ENCODE data around the gene STAU1.
"Not testable (repeated sequence)": the region's sequence is repeated elsewhere in the genome, so short reads cannot be mapped to it uniquely, and the experiment has no call there.

STAU1 gene

GRCh38 chr20:49104979-49105547, 83.1 kb downstream of the STAU1 start:
- 92 to 97% methylated on average over 11 of the region's 11 CpGs for WGBS, 2 experiments
- H3K27ac ChIP-seq (ENCODE audit: insufficient read depth, low read depth, low read length, poor library complexity, severe bottlenecking); H3K4me1 ChIP-seq (ENCODE audit: control insufficient read depth, insufficient read depth, low read length); H3K36me3 ChIP-seq (ENCODE audit: control insufficient read depth, insufficient read depth, low read length); H3K27me3 ChIP-seq (ENCODE audit: control insufficient read depth, insufficient read depth, low read length, poor library complexity, severe bottlenecking); H3K9me3 ChIP-seq (ENCODE audit: control insufficient read depth, low read length); H3K4me3 ChIP-seq (ENCODE audit: insufficient read depth, low read depth, low read length): not testable (repeated sequence)

- Histone ChIP-seq H3K36me3 (ENCODE audit: control insufficient read depth, insufficient read depth, low read length) (peaks cover 7% of the 10 kb centered on the region), H3K27me3 (ENCODE audit: control insufficient read depth, insufficient read depth, low read length, poor library complexity, severe bottlenecking) (no peaks in the 10 kb centered on the region), H3K27ac (ENCODE audit: insufficient read depth, low read depth, low read length, poor library complexity, severe bottlenecking) (peak overlapping the region; percentile 38), H3K4me1 (ENCODE audit: control insufficient read depth, insufficient read depth, low read length) (no peaks in the 10 kb centered on the region), H3K9me3 (ENCODE audit: control insufficient read depth, low read length) (no peaks in the 10 kb centered on the region), H3K4me3 (ENCODE audit: insufficient read depth, low read depth, low read length) (no peak overlapping the region)
- WGBS, 2 experiments = 85 to 89% methylated on average over 3 of the region's 3 CpGs
Measured at GRCh38 chr20:49104365-49104648, 83.8 kb downstream of the STAU1 start.

GRCh38 chr20:49103647-49104364, 84.3 kb downstream of the STAU1 start:
- Histone ChIP-seq H3K27me3 (ENCODE audit: control insufficient read depth, insufficient read depth, low read length, poor library complexity, severe bottlenecking) (no peaks in the 10 kb centered on the region), H3K4me1 (ENCODE audit: control insufficient read depth, insufficient read depth, low read length) (no peaks in the 10 kb centered on the region), H3K4me3 (ENCODE audit: insufficient read depth, low read depth, low read length) (no peak overlapping the region), H3K27ac (ENCODE audit: insufficient read depth, low read depth, low read length, poor library complexity, severe bottlenecking) (peak overlapping the region; percentile 38), H3K36me3 (ENCODE audit: control insufficient read depth, insufficient read depth, low read length) (peaks cover 11% of the 10 kb centered on the region), H3K9me3 (ENCODE audit: control insufficient read depth, low read length) (no peaks in the 10 kb centered on the region)
- 95 to 97% methylated on average over 7 of the region's 7 CpGs for WGBS, 2 experiments

- no peak overlapping the region for H3K27ac ChIP-seq (ENCODE audit: insufficient read depth, low read depth, low read length, poor library complexity, severe bottlenecking)
- H3K36me3 ChIP-seq (ENCODE audit: control insufficient read depth, insufficient read depth, low read length) = peaks cover 14% of the 10 kb centered on the region
- H3K4me3 ChIP-seq (ENCODE audit: insufficient read depth, low read depth, low read length) = no peak overlapping the region
- no peaks in the 10 kb centered on the region for H3K4me1 ChIP-seq (ENCODE audit: control insufficient read depth, insufficient read depth, low read length)
- WGBS, 2 experiments = 94 to 99% methylated on average over 4 of the region's 4 CpGs
- no peaks in the 10 kb centered on the region for H3K27me3 ChIP-seq (ENCODE audit: control insufficient read depth, insufficient read depth, low read length, poor library complexity, severe bottlenecking)
- H3K9me3 ChIP-seq (ENCODE audit: control insufficient read depth, low read length) = no peaks in the 10 kb centered on the region
Measured at GRCh38 chr20:49103019-49103418, 85.1 kb downstream of the STAU1 start.

- Histone ChIP-seq H3K9me3 (ENCODE audit: control insufficient read depth, low read length) (no peaks in the 10 kb centered on the region), H3K4me3 (ENCODE audit: insufficient read depth, low read depth, low read length) (no peak overlapping the region), H3K27ac (ENCODE audit: insufficient read depth, low read depth, low read length, poor library complexity, severe bottlenecking) (no peak overlapping the region), H3K4me1 (ENCODE audit: control insufficient read depth, insufficient read depth, low read length) (no peaks in the 10 kb centered on the region), H3K27me3 (ENCODE audit: control insufficient read depth, insufficient read depth, low read length, poor library complexity, severe bottlenecking) (no peaks in the 10 kb centered on the region), H3K36me3 (ENCODE audit: control insufficient read depth, insufficient read depth, low read length) (peaks cover 30% of the 10 kb centered on the region)
- WGBS, 2 experiments = 94 to 100% methylated on average over 3 to 4 of the region's 4 CpGs
Measured at GRCh38 chr20:49100972-49101371, 87.2 kb downstream of the STAU1 start.

GRCh38 chr20:49100292-49100691, 87.8 kb downstream of the STAU1 start:
- H3K36me3 ChIP-seq (ENCODE audit: control insufficient read depth, insufficient read depth, low read length) = peaks cover 37% of the 10 kb centered on the region
- H3K9me3 ChIP-seq (ENCODE audit: control insufficient read depth, low read length); H3K4me3 ChIP-seq (ENCODE audit: insufficient read depth, low read depth, low read length); H3K27me3 ChIP-seq (ENCODE audit: control insufficient read depth, insufficient read depth, low read length, poor library complexity, severe bottlenecking); H3K27ac ChIP-seq (ENCODE audit: insufficient read depth, low read depth, low read length, poor library complexity, severe bottlenecking); H3K4me1 ChIP-seq (ENCODE audit: control insufficient read depth, insufficient read depth, low read length): not testable (repeated sequence)
- 93 to 94% methylated on average over 4 to 5 of the region's 5 CpGs for WGBS, 2 experiments

- 95 to 98% methylated on average over 3 of the region's 3 CpGs for WGBS, 2 experiments
Measured at GRCh38 chr20:49099011-49099410, 89.1 kb downstream of the STAU1 start.

GRCh38 chr20:49098136-49098535, 90.0 kb downstream of the STAU1 start:
- Histone ChIP-seq H3K27me3 (ENCODE audit: control insufficient read depth, insufficient read depth, low read length, poor library complexity, severe bottlenecking) (no peaks in the 10 kb centered on the region), H3K9me3 (ENCODE audit: control insufficient read depth, low read length) (no peaks in the 10 kb centered on the region), H3K4me1 (ENCODE audit: control insufficient read depth, insufficient read depth, low read length) (no peaks in the 10 kb centered on the region), H3K36me3 (ENCODE audit: control insufficient read depth, insufficient read depth, low read length) (peaks cover 45% of the 10 kb centered on the region), H3K4me3 (ENCODE audit: insufficient read depth, low read depth, low read length) (no peak overlapping the region), H3K27ac (ENCODE audit: insufficient read depth, low read depth, low read length, poor library complexity, severe bottlenecking) (no peak overlapping the region)
- 89 to 96% methylated on average over 4 of the region's 4 CpGs for WGBS, 2 experiments

More at GRCh38 chr20:49099011-49099410, 89.1 kb downstream of the STAU1 start:
- Histone ChIP-seq H3K9me3 (ENCODE audit: control insufficient read depth, low read length) (no peaks in the 10 kb centered on the region), H3K4me1 (ENCODE audit: control insufficient read depth, insufficient read depth, low read length) (no peaks in the 10 kb centered on the region), H3K27ac (ENCODE audit: insufficient read depth, low read depth, low read length, poor library complexity, severe bottlenecking) (no peak overlapping the region), H3K36me3 (ENCODE audit: control insufficient read depth, insufficient read depth, low read length) (peaks cover 43% of the 10 kb centered on the region), H3K27me3 (ENCODE audit: control insufficient read depth, insufficient read depth, low read length, poor library complexity, severe bottlenecking) (no peaks in the 10 kb centered on the region), H3K4me3 (ENCODE audit: insufficient read depth, low read depth, low read length) (no peak overlapping the region)

GRCh38 chr20:49097159-49097558, 91.0 kb downstream of the STAU1 start:
- H3K4me1 ChIP-seq (ENCODE audit: control insufficient read depth, insufficient read depth, low read length) = no peaks in the 10 kb centered on the region

GRCh38 chr20:49096203-49096730, 91.9 kb downstream of the STAU1 start:
- Histone ChIP-seq H3K27me3 (ENCODE audit: control insufficient read depth, insufficient read depth, low read length, poor library complexity, severe bottlenecking) (no peaks in the 10 kb centered on the region), H3K9me3 (ENCODE audit: control insufficient read depth, low read length) (no peaks in the 10 kb centered on the region), H3K36me3 (ENCODE audit: control insufficient read depth, insufficient read depth, low read length) (peaks cover 47% of the 10 kb centered on the region), H3K4me1 (ENCODE audit: control insufficient read depth, insufficient read depth, low read length) (no peaks in the 10 kb centered on the region), H3K4me3 (ENCODE audit: insufficient read depth, low read depth, low read length) (no peak overlapping the region), H3K27ac (ENCODE audit: insufficient read depth, low read depth, low read length, poor library complexity, severe bottlenecking) (no peak overlapping the region)
- WGBS, 2 experiments = 96 to 97% methylated on average over 7 of the region's 7 CpGs

More at GRCh38 chr20:49097159-49097558, 91.0 kb downstream of the STAU1 start:
- H3K36me3 ChIP-seq (ENCODE audit: control insufficient read depth, insufficient read depth, low read length) = peaks cover 41% of the 10 kb centered on the region
- no peak overlapping the region for H3K4me3 ChIP-seq (ENCODE audit: insufficient read depth, low read depth, low read length)
- H3K27me3 ChIP-seq (ENCODE audit: control insufficient read depth, insufficient read depth, low read length, poor library complexity, severe bottlenecking) = no peaks in the 10 kb centered on the region
- H3K9me3 ChIP-seq (ENCODE audit: control insufficient read depth, low read length) = no peaks in the 10 kb centered on the region
- WGBS, 2 experiments = 90 to 97% methylated on average over 7 of the region's 7 CpGs
- no peak overlapping the region for H3K27ac ChIP-seq (ENCODE audit: insufficient read depth, low read depth, low read length, poor library complexity, severe bottlenecking)
